Neutrophil (primary cell): Measurements from ENCODE around the gene HIC2.
"Not testable (repeated sequence)": the region's sequence is repeated elsewhere in the genome, so short reads cannot be mapped to it uniquely, and the experiment has no call there.

ENCODE experiments used
- H3K27ac ChIP-seq: fragments of 200-600 bp; sonication (generic); 2 replicates; pipeline ENCODE4 v1.5.1; 2016; ENCODE audit warnings: mild to moderate bottlenecking, moderate library complexity
- H3K27me3 ChIP-seq: fragments of 200-600 bp; sonication (generic); 2 replicates; pipeline ENCODE4 v1.6.0; 2016; ENCODE audit warnings: mild to moderate bottlenecking
- H3K36me3 ChIP-seq: fragments of 200-600 bp; sonication (generic); 2 replicates; pipeline ENCODE4 v1.5.1; 2017
- H3K4me1 ChIP-seq, 2 experiments: fragments of 200-600 bp in 1 of 2; sonication (generic) in 1 of 2; 1 replicate in 1 of 2; 2 replicates in 1 of 2; pipeline versions ENCODE4 v1.5.1 to v1.6.1; 2013 to 2016; ENCODE audit warnings: low read depth in 1 of 2, low read length in 1 of 2, mild to moderate bottlenecking in 1 of 2, moderate library complexity in 1 of 2; ENCODE audit not compliant: control insufficient read depth in 1 of 2, insufficient read depth in 1 of 2
- H3K4me3 ChIP-seq, 2 experiments: fragments of 200-600 bp in 1 of 2; sonication (generic) in 1 of 2; 1 replicate in 1 of 2; 2 replicates in 1 of 2; pipeline ENCODE4 v1.5.1; 2013 to 2016; ENCODE audit warnings: low read depth in 1 of 2, low read length in 1 of 2, mild to moderate bottlenecking in 1 of 2, moderate library complexity in 1 of 2
- H3K9me3 ChIP-seq: fragments of 200-600 bp; sonication (generic); 2 replicates; pipeline ENCODE4 v1.5.1; 2016

Gene HIC2, protein sequence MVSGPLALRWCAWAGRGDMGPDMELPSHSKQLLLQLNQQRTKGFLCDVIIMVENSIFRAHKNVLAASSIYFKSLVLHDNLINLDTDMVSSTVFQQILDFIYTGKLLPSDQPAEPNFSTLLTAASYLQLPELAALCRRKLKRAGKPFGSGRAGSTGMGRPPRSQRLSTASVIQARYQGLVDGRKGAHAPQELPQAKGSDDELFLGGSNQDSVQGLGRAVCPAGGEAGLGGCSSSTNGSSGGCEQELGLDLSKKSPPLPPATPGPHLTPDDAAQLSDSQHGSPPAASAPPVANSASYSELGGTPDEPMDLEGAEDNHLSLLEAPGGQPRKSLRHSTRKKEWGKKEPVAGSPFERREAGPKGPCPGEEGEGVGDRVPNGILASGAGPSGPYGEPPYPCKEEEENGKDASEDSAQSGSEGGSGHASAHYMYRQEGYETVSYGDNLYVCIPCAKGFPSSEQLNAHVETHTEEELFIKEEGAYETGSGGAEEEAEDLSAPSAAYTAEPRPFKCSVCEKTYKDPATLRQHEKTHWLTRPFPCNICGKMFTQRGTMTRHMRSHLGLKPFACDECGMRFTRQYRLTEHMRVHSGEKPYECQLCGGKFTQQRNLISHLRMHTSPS

GRCh38 chr22:21417227-21417746, at the start of gene HIC2:
HIC2 (plus strand) TSS chr22:21417371; CDS start chr22:21442832, 25,461 bp downstream.
- not testable (repeated sequence) for H3K27ac ChIP-seq, H3K4me3 ChIP-seq, H3K9me3 ChIP-seq, H3K36me3 ChIP-seq, H3K4me1 ChIP-seq, H3K27me3 ChIP-seq

DNA sequence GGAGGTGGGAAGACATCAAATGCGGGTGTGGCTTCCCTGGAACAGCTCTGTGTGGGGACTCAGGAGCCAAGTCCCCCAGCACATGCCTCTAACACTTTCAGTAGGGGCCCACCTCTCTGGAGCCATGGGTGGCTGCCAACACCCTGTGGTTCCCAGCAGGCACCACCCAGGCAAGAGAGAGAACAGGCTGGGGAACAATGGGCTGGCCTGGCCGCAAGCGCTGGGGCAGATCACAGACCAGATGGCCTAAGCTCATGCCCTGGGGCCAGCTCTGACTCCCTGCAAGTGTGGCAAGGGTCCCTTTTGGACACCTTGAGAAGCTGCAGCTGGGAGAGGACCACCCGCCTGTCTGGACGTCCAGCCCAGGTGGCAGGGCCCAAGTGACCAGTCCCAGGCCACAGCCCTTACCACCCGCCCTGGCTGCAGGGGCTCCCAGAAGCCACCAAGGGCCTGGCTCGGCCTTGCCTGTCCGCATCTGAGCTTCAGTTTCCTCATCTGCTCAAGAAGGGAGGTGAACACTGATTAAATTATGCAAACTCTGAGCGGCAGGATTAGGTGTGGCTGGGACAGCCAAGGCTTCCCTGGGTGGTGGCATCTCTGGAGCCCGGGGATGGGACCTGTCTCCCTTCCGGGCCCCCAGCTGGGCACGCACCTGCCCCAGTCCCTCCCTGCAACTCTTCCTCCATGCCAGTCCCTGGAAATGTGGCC, 48.4 kb upstream of the HIC2 start:
- H3K9me3 ChIP-seq, H3K4me1 ChIP-seq, H3K27me3 ChIP-seq, H3K27ac ChIP-seq, H3K36me3 ChIP-seq, H3K4me3 ChIP-seq: not testable (repeated sequence)

GRCh38 chr22:21375880-21376279, 41.3 kb upstream of the HIC2 start:
- H3K27ac ChIP-seq, H3K9me3 ChIP-seq, H3K27me3 ChIP-seq, H3K36me3 ChIP-seq, H3K4me1 ChIP-seq, H3K4me3 ChIP-seq: not testable (repeated sequence)

DNA sequence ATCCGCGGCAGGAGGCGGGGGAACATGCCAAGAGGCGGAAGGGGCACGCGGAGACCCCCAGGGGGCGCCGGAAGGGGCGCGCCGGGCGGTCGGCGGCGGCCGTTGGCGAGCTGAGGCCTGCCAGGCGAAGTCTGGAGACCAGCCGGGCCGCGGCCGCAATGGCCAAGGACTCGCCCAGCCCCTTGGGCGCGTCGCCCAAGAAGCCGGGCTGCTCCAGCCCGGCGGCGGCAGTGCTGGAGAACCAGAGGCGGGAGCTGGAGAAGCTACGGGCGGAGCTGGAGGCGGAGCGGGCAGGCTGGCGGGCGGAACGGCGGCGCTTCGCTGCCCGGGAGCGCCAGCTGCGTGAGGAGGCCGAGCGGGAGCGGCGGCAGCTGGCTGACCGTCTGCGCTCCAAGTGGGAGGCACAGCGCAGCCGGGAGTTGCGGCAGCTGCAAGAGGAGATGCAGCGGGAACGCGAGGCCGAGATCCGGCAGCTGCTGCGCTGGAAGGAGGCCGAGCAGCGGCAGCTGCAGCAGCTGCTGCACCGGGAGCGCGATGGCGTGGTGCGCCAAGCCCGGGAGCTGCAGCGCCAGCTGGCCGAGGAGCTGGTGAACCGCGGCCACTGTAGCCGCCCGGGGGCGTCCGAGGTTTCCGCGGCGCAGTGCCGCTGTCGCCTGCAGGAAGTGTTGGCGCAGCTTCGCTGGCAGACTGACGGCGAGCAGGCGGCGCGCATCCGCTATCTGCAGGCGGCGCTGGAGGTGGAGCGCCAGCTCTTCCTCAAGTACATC, 33.3 kb upstream of the HIC2 start, which contains the start of gene RIMBP3B:
Gene RIMBP3B (plus strand): TSS at position 51 of the 767 bp plus-strand sequence. CDS start 108 bp downstream, at position 159.
- not testable (repeated sequence) for H3K9me3 ChIP-seq, H3K4me3 ChIP-seq, H3K27ac ChIP-seq, H3K4me1 ChIP-seq, H3K27me3 ChIP-seq, H3K36me3 ChIP-seq

GRCh38 chr22:21384468-21385357, 32.5 kb upstream of the HIC2 start:
- not testable (repeated sequence) for H3K36me3 ChIP-seq

GRCh38 chr22:21389480-21389879, 27.7 kb upstream of the HIC2 start:
- H3K36me3 ChIP-seq, H3K27ac ChIP-seq, H3K4me3 ChIP-seq, H3K9me3 ChIP-seq, H3K4me1 ChIP-seq, H3K27me3 ChIP-seq: not testable (repeated sequence)

More at GRCh38 chr22:21384468-21385357, 32.5 kb upstream of the HIC2 start:
- not testable (repeated sequence) for H3K4me3 ChIP-seq, H3K4me1 ChIP-seq, H3K27me3 ChIP-seq, H3K9me3 ChIP-seq, H3K27ac ChIP-seq

DNA sequence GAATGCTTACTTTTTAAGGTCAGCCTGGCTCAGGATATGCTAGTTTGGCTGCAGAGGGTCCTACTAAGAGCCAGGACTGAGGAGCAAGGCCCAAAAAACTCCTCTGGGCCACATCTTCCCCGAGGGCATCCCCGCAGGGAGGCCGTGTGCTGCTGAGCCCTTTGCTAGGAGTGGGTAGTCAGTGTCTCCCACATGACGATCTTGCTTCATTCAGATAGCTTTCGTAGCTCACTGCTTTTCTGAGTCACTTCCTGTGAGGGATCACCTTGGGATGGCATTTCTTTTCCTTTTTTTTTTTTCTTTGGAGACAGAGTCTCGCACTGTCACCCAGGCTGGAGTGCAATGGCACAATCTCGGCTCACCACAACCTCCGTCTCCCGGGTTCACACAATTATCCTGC, 27.2 kb upstream of the HIC2 start:
- not testable (repeated sequence) for H3K4me3 ChIP-seq, H3K36me3 ChIP-seq, H3K9me3 ChIP-seq, H3K27me3 ChIP-seq, H3K27ac ChIP-seq, H3K4me1 ChIP-seq

DNA sequence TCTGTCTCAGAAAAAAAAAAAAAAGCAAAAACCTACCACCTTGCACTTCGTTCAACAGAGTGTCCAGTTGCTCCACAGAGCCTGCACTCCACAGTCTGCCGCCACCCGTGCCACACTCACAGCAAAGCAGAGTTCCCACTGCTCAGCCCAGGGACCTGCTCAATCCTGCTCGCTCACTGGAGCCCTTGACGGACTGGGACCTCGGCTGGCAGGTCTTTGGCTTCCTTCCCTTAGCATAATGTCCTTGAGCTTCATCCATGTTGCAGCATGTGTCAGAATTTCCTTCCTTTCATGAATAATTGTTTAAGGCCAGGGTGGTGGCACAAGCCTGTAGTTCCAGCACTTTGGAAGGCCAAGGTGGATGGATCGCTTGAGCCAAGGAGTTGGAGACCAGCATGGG, 22.6 kb upstream of the HIC2 start:
- not testable (repeated sequence) for H3K27ac ChIP-seq, H3K36me3 ChIP-seq, H3K4me1 ChIP-seq, H3K4me3 ChIP-seq, H3K27me3 ChIP-seq, H3K9me3 ChIP-seq

GRCh38 chr22:21401197-21401969, 15.8 kb upstream of the HIC2 start:
- not testable (repeated sequence) for H3K27ac ChIP-seq, H3K4me1 ChIP-seq, H3K36me3 ChIP-seq, H3K9me3 ChIP-seq, H3K4me3 ChIP-seq, H3K27me3 ChIP-seq

- not testable (repeated sequence) for H3K27ac ChIP-seq, H3K36me3 ChIP-seq, H3K4me3 ChIP-seq, H3K9me3 ChIP-seq, H3K27me3 ChIP-seq, H3K4me1 ChIP-seq
Observed at GRCh38 chr22:21402763-21403314, 14.3 kb upstream of the HIC2 start.

GRCh38 chr22:21407139-21407538, 10.0 kb upstream of the HIC2 start:
- H3K9me3 ChIP-seq, H3K4me3 ChIP-seq, H3K36me3 ChIP-seq, H3K27ac ChIP-seq, H3K4me1 ChIP-seq, H3K27me3 ChIP-seq: not testable (repeated sequence)
